Ovary (tissue), 3 donors: ENCODE measurements around the gene TBX6.

Experiments used
- POLR2A ChIP-seq: fragments of 450-650 bp; IDR thresholded peaks from one replicate; pipeline ENCODE4 v1.6.1; 2017; ENCODE audit warnings: antibody characterized with exemption, mild to moderate bottlenecking, moderate library complexity
- TF ChIP-seq, protein P1 (sequence below), 3 donors: fragments of 450-650 bp in 2 of 3; fragments of 200-600 bp in 1 of 3; IDR thresholded peaks; one replicate each; pipeline versions ENCODE4 v1.5.1 to v1.8.0; 2016 to 2022; ENCODE audit warnings: antibody characterized with exemption in 3 of 3, mild to moderate bottlenecking in 1 of 3
- donor health status: DM: no; HTN: no; CAD: no.

DNA sequence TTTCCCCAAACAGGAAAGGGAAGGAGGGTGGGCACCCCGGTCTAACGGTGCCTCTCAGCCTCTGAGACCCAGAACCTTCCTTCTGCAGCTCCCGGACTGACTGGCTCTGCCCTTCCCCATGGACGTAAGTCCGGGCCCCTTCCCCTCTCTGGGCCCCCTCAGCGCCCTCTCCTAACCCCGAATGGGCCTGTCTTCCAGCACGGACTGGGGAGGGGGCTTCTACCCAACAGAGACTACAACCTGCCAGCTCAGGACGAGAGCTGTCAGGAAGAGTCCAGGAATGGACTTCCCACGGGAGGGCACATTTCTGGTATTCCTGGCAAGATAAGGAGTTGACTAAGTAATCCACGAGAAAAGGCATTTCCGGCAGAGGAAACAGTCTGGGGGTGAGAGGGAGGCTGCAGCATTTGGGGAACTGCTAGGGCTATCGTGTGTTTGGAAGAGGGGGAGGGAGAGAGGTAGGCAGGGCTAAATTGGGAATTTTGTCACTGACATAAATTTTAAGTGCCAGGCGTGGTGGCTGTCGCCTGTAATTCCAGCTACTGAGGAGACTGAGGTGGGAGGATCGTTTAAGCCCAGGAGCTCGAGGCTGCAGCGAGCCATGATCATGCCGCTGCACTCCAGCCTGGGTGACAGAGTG, 38.2 kb downstream of the TBX6 start:
- TF ChIP-seq, protein P1, sequence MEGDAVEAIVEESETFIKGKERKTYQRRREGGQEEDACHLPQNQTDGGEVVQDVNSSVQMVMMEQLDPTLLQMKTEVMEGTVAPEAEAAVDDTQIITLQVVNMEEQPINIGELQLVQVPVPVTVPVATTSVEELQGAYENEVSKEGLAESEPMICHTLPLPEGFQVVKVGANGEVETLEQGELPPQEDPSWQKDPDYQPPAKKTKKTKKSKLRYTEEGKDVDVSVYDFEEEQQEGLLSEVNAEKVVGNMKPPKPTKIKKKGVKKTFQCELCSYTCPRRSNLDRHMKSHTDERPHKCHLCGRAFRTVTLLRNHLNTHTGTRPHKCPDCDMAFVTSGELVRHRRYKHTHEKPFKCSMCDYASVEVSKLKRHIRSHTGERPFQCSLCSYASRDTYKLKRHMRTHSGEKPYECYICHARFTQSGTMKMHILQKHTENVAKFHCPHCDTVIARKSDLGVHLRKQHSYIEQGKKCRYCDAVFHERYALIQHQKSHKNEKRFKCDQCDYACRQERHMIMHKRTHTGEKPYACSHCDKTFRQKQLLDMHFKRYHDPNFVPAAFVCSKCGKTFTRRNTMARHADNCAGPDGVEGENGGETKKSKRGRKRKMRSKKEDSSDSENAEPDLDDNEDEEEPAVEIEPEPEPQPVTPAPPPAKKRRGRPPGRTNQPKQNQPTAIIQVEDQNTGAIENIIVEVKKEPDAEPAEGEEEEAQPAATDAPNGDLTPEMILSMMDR (IDR thresholded peaks at IDR 0.05): no peak
- TF ChIP-seq POLR2A: no peak
